RWPE2 (cell line): ENCODE results near the gene KDM5A.

Experiments used
- ATAC-seq: fragments of 200-7000 bp; cut with Tn5 transposase; 3 replicates; pipeline ENCODE4 v1.9.1; 2021; ENCODE audit warnings: low read depth
- DNase-seq: peaks from one replicate; pipeline ENCODE4 v3.0.0-alpha.2; 2020; ENCODE audit warnings: low spot score
- H3K27ac ChIP-seq: fragments of 450-650 bp; 2 replicates; pipeline ENCODE4 v1.5.1; 2017; ENCODE audit warnings: mild to moderate bottlenecking; ENCODE audit not compliant: poor library complexity, severe bottlenecking
- H3K27me3 ChIP-seq: fragments of 250-450 bp; sonication (Bioruptor Pico); 2 replicates; pipeline ENCODE4 v1.5.1; 2021; ENCODE audit warnings: mild to moderate bottlenecking, moderate library complexity; ENCODE audit not compliant: insufficient read depth, poor library complexity, severe bottlenecking
- H3K36me3 ChIP-seq: fragments of 250-450 bp; sonication (Bioruptor Pico); 2 replicates; pipeline ENCODE4 v1.5.1; 2020; ENCODE audit warnings: low read depth, mild to moderate bottlenecking, moderate library complexity
- H3K4me1 ChIP-seq: fragments of 250-450 bp; sonication (Bioruptor Pico); 2 replicates; pipeline ENCODE4 v1.5.1; 2021; ENCODE audit warnings: mild to moderate bottlenecking, moderate library complexity; ENCODE audit not compliant: insufficient read depth, poor library complexity, severe bottlenecking
- H3K4me3 ChIP-seq: fragments of 250-450 bp; sonication (Bioruptor Pico); 2 replicates; pipeline ENCODE4 v1.5.1; 2021; ENCODE audit warnings: mild to moderate bottlenecking, moderate library complexity; ENCODE audit not compliant: severe bottlenecking
- H3K9me3 ChIP-seq: fragments of 250-450 bp; sonication (Bioruptor Pico); 2 replicates; pipeline ENCODE4 v1.5.1; 2021; ENCODE audit warnings: mild to moderate bottlenecking, moderate library complexity; ENCODE audit not compliant: severe bottlenecking
- TF ChIP-seq, protein P1 (sequence below): fragments of 450-650 bp; IDR thresholded peaks from one replicate; pipeline ENCODE4 v1.5.1; 2017; ENCODE audit warnings: mild to moderate bottlenecking, moderate library complexity; ENCODE audit not compliant: poor library complexity, severe bottlenecking

The KDM5A gene

GRCh38 chr12:257521-258321 is 131.4 kb downstream of the KDM5A start:
- TF ChIP-seq, protein P1, sequence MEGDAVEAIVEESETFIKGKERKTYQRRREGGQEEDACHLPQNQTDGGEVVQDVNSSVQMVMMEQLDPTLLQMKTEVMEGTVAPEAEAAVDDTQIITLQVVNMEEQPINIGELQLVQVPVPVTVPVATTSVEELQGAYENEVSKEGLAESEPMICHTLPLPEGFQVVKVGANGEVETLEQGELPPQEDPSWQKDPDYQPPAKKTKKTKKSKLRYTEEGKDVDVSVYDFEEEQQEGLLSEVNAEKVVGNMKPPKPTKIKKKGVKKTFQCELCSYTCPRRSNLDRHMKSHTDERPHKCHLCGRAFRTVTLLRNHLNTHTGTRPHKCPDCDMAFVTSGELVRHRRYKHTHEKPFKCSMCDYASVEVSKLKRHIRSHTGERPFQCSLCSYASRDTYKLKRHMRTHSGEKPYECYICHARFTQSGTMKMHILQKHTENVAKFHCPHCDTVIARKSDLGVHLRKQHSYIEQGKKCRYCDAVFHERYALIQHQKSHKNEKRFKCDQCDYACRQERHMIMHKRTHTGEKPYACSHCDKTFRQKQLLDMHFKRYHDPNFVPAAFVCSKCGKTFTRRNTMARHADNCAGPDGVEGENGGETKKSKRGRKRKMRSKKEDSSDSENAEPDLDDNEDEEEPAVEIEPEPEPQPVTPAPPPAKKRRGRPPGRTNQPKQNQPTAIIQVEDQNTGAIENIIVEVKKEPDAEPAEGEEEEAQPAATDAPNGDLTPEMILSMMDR, result no peak
- peaks cover 25% of the 10 kb centered on the region for H3K27me3 ChIP-seq
- no peaks in the 10 kb centered on the region for H3K4me1 ChIP-seq
- H3K9me3 ChIP-seq, result no peaks in the 10 kb centered on the region
- ATAC-seq, result no peak
- no peaks in the 10 kb centered on the region for H3K36me3 ChIP-seq
- no peak overlapping the region for H3K27ac ChIP-seq
- H3K4me3 ChIP-seq, result no peak overlapping the region
- DNase-seq, result no peak

DNA sequence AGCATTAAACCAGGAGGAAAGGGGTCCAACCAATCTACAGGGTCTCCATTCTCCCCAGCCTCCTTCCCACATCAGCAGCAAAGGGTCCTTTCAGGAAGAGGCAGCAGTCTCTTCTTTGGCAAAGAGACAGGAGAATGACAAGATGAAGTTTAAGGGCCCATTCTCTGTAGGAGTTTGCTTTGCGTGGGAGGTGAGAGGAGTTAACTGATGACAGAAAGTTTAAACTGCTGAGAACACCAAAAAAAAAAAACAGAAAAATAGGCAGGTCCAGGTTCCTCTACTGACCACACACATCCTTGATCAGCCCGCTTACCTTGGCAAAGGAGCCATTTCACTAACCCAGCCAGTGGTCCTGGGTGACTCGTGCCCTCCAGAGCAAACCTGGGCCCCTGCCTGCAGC is 132.2 kb downstream of the KDM5A start:
- Histone ChIP-seq H3K4me1 (no peaks in the 10 kb centered on the region), H3K27ac (no peak overlapping the region), H3K27me3 (peaks cover 25% of the 10 kb centered on the region), H3K9me3 (no peaks in the 10 kb centered on the region), H3K36me3 (no peaks in the 10 kb centered on the region), H3K4me3 (no peak overlapping the region)
- no peak for ATAC-seq
- DNase-seq, result no peak
- TF ChIP-seq, protein P1, result no peak

- ATAC-seq (no peak), DNase-seq (no peak)
- Histone ChIP-seq H3K4me3 (no peak overlapping the region), H3K36me3 (no peaks in the 10 kb centered on the region), H3K9me3 (no peaks in the 10 kb centered on the region), H3K4me1 (no peaks in the 10 kb centered on the region), H3K27ac (no peak overlapping the region), H3K27me3 (peaks cover 25% of the 10 kb centered on the region)
- TF ChIP-seq, protein P1, result no peak
Observed at GRCh38 chr12:256225-256624, 132.9 kb downstream of the KDM5A start.

DNA sequence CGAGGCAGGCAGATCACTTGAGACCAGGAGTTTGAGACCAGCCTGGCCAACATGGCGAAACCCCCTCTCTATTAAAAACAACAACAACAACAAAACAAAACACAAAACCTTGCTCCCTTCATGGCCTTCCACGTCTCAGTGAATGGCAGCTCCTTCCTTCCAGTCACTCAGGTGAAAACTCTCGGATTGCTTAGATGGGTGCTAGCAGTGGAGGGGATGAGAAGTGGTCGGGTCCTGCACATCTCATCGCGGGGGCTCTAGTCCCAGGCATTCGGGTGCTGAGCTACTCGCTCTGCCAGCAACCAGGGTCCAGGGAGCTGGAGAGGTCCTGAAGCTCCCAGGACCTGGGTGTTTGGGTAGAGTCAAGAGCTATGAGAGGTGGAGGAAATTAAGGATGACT is 134.2 kb downstream of the KDM5A start:
- TF ChIP-seq, protein P1, result no peak
- no peaks in the 10 kb centered on the region for H3K9me3 ChIP-seq
- no peak overlapping the region for H3K4me3 ChIP-seq
- peaks cover 12% of the 10 kb centered on the region for H3K27me3 ChIP-seq
- ATAC-seq (no peak), DNase-seq (no peak)
- no peaks in the 10 kb centered on the region for H3K4me1 ChIP-seq
- no peak overlapping the region for H3K27ac ChIP-seq
- no peaks in the 10 kb centered on the region for H3K36me3 ChIP-seq

GRCh38 chr12:254039-254438 is 135.1 kb downstream of the KDM5A start:
- ATAC-seq (no peak), DNase-seq (no peak)
- Histone ChIP-seq H3K27me3 (peaks cover 6% of the 10 kb centered on the region), H3K27ac (no peak overlapping the region), H3K36me3 (no peaks in the 10 kb centered on the region), H3K9me3 (no peaks in the 10 kb centered on the region), H3K4me3 (no peak overlapping the region), H3K4me1 (no peaks in the 10 kb centered on the region)
- TF ChIP-seq, protein P1, result no peak
